ENCODE results near the gene DSCAML1.

The DSCAML1 gene

DNA sequence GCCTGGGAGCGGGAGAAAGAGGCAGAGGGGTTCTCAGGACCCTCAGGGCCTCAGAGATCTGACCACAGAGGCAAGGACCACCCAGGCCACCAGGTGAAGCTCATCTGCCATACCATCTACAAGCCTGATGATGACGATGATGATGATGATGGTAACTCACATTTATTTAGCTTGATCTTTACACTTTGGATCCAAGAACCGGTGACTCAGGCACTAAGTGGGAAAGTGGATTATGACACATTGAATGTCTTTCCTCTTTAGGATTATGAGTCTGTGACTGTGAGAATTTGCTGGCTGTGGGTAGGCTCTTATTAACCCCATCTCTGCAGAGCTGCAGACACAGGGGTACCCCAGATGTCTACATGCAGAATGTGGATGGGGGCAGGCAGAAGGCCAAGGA is 110.3 kb downstream of the DSCAML1 start:
- DNase-seq = no peak

DNA sequence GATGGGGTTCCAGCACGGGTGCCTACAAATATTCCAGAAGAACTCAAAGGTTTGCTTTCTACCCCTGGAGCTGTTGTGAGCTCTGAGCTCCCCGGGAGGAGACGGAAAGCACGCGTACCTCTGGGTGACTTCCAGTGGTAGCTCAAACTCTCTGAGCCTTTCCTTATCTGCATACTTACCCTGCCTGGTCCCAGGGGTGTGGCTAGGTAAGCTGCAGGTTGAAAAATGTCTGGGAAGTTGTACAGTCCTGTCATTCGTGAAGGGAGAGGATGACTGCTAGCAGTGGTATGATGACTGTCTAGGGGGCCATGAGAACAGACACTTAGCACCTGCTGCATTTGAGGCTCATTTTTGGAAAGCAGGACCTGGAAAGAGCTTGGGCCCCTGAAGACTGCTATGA is 111.5 kb downstream of the DSCAML1 start:
- no peak for DNase-seq

DNA sequence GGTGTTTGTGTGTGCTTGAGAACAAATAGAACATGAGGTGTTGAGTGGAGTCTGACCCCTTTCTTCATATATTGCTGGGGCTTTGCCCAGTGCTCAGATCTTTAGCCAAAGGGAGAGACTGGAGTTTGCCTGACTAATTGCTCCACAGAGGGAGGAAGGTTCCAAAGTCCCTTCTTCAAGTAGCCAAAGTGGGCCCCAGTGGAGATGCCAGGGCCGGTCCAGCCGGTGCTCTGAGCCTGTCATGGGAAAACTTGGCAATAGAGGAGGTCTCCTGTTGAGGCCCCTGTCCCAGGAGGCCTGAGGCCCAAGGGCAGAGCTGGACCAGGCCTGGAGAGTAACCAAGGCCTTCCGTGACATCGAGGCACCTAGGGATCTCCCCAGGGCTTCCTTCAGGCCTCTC is 112.3 kb downstream of the DSCAML1 start:
- DNase-seq = no peak

DNA sequence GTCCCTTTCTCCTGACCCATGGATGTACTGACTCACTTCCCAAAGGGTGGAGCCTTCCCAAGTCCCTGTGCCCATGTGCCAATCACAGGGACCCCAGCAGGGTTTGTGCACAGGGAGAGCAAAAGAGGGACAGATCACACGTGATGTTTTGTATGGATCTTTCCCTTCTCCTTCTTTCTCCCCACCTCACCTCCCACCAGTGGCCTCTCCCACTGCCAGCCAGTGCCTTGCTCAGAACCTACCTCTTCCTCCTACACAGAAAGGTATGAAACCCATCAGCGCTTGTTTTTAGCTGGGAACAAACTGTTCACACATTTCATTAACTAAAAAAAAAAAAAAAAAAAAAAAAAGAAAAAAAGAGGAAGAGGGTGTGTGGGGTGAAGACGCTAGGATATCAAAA is 112.9 kb downstream of the DSCAML1 start:
- DNase-seq = no peak

DNA sequence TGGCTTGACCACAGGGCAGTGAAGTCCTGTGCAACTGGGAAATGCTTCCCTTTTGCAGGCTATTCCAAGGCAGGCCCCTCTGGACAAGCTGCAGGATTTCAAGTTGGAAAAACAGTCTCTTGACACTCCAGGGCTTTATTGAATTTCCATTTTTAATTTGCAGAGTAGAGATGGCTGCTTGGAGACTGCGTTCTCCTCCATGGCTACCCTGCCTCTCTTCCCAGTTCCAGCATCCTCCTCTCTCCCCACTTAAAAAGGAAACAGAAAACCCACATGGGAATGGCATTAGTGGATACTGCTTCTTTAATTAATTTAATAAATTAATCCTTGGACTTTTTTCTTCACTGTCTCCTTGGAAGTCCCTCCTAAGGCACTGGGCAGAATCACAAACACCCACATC is 115.6 kb downstream of the DSCAML1 start:
- DNase-seq = no peak

DNA sequence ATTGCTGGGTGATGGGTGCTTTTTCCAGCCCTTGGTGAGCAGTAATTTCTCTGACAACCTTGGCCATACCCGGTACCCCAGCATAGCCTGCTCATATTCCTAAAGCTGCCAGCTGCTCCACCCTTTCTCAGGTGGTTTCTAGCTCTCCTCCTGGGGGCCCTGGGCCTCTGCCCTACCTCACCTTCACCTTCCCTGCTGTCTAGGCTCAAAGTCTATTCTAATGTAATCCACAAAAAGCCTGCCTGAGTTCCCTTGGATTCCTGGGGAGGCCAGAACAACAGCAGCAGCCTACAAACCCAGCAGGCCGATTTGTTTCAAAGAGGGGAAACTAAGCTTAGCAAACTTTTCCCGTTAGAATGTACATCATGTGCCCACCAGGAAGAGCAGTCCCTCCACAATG is 117.6 kb downstream of the DSCAML1 start:
- DNase-seq = no peak

DNA sequence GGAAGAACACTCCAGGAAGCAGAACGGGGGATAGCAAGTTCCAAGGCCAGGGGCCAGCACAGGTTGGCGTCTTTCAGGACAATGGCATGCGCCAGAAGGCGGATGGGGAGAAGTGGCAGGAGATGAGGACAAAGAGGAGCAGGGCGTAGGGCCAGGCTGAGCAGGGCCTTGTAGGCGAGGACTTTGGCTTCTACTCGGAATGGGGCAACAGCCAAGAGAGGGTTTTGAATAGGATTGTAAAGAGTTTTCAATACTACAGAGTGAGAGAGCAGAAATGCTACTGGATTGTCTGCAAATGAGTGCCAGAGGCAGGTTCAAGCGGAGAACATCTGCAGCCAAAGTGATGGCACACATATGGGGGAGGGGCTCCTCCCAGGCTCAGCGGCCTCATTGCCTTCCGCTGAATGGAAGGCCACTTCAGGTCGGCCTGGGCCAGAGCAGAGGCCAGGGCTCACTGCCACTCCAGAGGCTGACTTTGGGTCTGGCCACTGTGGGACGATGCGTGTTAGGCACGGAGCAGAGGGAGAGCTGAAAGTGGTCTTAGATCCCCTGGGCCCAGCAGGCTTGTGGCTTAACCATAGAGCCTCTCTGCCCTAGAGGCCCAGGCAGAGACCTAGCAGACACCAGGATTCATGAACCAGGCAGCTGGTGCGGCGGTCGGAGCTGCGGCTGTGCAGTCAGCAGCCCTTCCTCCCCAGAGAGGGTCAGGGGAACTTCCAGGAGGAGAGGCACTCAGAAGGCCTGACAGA is 118.2 kb downstream of the DSCAML1 start:
- DNase-seq = no peak

DNA sequence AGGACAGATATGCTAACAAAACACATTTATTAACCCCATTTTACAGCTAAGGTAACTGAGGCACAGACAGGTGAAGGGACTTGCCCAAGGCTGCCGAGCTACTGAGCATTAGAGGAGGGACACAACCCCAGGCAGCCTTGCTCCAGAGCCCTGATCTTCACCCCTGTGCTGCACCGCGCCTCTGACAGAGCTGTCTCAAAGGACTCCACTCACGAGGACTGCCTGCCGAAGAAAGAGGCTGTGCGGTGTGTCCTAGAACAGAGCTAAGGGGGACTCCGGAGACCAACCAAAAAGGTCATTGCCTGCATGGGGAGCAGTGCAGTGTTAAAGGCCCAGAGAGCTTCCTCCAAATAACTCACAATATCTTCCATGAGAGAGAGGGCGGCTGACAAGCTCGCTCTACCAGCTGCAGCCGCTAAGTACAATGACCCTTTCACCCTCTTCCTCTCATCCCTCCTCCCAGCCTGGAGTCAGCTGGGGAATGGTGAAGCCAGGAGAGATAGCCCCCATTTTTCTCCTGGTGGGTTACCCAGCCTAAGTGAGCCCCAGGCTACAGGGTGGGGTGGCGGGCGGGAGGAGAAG is 119.2 kb downstream of the DSCAML1 start:
- no peak for DNase-seq

DNA sequence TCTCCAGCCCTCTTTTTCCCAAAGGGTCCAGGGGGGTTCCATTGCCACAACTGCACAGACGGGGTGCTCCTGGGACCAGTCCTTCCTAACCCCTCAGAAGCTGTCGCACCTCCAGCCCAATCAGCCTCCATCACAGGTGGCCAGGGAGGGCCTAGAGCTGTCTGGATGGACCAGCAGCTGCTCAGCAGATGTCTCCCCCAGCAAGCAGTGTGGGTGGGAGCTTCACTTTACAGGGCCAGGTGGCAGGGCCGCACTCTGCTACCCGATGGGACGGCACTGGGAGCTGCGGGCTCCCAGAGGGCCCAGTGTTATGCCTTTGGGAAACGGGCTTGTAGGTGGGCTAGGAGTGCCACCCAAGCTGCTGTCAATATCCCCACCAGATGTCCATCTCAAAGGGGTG is 120.5 kb downstream of the DSCAML1 start:
- DNase-seq = no peak

DNA sequence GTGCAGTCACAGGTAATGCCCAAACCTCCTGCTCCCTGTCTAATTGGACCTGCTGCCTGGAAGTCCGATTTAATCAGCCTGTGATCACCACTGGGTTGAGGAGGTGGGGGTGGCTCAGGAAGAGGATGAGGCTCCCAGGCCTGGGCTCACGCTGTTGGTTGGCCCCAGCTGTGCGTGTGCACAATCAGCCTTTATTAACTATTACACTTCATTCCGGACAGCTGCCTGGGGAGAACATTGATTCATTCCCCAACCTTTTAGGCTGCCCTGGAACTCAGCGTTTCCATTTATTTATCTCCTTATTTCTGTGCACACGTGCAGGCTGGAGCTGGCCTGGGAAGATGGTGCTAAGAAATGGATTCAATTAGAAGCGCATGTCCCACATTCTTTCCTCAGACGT is 123.4 kb downstream of the DSCAML1 start:
- DNase-seq = no peak

DNA sequence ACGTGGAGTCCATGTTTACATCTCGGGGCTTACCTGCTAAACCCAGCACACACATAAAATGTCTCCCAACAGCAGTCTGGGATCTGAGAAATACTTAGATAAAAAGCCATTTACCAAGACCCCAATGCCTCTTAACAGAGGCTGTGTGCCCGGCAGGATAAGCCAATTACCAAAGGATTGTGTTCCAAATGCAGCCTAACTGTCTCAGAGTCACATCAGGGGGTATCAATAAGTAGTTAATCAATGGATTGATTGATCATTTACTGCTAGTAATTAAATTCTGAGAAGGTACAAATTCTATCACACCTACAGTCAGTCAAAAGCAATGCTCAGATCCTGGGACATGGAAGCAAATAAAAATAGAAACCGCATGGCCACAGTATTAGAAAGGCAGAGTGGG is 125.6 kb downstream of the DSCAML1 start:
- DNase-seq = no peak

DNA sequence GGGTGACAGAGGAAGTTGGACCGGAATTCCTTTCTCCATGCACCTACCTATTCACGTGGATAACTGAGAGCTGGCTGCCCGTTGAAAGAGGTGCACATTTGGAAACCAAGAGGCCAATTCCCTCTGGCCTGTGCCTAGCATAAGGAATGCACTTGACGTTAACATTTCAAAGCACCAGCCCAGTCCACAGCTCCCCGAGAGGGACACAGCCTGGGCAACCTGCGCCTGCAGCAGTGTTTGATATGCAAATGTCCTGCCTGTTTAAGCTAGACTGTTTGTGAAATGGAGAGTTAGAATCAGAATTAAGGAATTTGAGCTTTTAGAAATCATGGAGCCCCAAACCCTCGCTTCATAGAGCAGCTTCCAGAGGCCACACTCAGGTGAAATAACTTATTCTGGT is 126.1 kb downstream of the DSCAML1 start:
- DNase-seq = no peak

DNA sequence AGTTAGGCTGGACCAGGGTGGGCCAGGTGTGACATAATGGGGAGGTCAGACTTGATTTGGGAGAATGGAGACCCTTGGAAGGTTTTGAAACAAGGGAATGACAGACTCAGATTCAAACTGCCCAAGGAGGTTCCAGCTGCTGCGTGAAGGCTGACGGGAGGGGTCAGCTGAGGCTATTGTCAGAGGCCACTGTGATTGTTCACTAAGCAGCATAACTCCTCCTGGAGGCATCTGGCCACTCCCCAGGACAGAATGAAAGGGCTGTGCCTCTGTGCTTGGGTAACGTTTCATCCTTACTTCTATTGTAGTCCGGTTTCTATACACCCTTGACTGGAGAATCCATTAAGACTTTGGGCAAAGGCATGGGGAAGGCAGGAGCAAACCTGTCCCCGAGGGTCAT is 126.6 kb downstream of the DSCAML1 start:
- no peak for DNase-seq

DNA sequence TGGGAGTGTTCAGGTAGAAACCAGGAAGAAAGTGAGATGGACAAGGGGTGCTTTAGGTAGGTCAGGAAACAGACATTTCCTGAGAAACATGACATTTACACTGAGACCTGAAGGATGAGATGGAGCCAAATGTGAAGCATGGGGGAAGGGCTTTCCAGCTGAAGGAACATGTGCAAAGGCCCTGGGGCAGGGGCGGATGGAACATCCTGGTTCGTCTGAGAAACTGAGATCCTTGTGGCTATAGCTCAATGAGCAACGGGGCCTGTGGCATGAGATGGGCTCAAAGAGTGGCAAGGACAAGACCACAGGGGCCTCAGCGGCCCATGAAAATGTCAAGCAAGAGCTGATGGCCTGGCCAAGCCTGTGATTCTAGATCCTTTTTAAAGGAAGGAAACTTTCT is 127.4 kb downstream of the DSCAML1 start:
- no peak for DNase-seq

DNA sequence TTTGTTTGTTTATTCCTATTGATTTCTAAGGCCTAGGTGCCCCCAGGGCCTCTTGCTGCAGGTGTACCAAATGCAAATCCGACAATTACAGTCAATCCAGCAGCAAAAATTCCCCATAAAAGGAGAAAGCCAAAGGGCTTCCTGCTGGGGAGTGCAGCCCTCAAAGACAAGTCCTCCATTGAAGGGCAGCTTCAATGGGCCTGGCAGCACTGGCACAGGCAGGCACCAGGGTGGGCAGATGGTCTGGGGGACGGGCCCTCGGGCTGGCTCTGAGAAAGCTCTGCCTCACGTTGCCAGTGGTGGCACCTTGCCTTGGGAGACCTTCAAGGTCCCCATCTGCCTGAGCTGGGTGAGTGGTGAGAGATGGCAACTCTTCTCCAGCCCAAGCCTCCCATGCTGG is 128.0 kb downstream of the DSCAML1 start:
- no peak for DNase-seq

DNA sequence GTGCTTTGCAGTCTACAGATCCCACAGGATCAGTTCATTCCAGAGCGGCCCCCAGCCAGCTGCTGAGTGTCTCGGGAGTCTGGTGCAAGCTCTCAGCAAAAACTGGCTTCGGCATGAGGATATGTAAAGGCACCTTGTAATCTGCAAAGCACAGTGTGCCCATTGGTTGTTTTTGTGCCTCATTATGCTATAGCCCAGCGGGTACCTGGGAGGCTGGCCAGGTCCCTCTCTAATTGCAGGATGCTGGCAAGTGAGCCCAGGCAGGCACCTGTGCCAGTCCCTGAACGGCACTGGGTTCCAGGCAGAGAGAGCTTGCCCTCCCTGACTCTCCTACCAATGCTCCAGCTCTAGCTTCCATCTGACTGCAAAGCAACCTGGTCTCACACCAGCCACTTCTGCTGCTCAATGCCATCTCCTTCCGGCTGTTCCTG is 128.7 kb downstream of the DSCAML1 start:
- DNase-seq = no peak

DNA sequence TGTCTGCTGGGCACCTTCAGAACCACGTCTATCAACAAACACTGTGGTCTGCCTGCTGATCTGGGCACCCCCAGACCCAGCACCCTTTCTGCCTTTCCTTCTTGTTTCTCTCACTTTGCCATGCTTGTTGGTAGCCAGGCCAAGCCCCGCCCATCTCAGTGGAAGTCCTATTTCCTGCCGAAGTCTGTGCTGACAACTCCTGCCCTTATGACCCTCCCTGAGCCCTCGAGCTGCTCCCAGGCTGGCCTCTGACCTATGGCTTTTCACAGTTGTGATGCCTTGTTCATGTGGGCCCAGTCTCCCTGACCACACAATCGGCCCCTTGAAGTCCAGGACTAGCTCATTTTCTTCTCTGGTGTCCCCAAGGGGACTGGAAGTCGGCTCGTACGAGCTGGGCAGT is 132.1 kb downstream of the DSCAML1 start:
- DNase-seq = no peak

DNA sequence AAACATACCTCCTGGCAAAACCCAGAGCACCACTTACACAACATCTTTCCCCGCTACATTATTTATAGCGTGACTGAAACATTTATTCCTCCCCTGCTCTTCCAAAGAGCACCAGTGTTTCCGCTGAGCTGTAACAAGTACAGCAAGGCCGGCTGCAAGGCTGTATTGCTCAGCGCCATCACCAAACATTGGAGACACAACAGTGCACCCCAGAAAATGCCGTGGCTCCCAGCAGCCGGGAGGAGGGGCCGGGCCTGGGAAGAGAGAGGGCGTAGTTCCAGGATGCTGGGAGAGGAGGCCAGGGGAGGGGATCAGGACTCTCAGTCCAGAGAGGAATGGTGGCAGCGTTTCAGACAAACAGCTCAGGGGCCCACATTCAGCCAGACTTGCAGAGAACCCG is 133.2 kb downstream of the DSCAML1 start:
- no peak for DNase-seq

DNA sequence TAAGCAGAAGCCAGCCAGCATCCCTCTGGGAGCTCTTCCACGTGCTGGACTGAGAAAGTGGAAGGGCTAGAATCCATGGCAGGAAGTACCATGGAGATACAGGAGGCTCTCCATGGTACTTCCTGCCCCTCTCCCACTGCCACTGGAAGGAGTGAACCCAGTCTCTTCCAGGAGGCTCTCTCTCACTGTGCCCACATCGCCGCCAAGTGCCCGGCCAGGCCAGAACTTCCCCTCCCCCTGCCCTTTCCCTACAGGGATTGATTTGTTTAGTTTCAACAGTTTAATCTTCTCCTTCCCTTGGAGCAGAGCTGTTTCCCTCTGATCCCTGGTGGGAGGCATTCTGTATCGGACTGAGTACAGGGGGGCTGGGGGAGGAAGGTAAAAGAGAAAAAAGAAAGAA is 133.6 kb downstream of the DSCAML1 start:
- no peak for DNase-seq

DNA sequence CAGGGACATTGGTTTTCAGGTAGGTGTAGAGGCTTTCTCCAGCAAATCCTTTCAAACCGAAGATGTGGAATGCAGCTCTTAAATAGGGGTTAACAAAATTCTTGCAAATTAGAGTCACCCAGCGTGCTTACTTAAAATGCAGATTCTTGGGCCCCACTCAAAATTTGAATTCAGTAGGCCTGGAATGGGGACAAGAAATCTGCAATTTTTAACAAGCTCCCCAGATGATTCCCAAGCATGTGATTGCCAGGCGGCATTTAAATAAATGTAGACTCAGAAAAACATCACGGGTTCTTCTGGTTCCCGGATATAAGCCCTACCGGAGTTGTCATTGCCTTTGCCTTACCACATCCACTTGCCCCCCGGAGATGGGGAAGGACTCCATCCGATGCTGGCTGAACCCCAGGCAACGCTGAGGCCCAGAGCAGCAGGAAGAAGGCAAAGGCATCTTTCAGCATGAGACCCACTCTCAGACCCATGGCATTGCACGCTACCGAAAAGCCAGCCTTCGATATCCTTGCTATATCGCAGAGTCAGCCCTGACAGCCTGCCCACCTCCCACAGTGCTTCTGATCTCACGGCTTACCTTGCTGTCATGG is 134.2 kb downstream of the DSCAML1 start:
- DNase-seq = no peak

DNA sequence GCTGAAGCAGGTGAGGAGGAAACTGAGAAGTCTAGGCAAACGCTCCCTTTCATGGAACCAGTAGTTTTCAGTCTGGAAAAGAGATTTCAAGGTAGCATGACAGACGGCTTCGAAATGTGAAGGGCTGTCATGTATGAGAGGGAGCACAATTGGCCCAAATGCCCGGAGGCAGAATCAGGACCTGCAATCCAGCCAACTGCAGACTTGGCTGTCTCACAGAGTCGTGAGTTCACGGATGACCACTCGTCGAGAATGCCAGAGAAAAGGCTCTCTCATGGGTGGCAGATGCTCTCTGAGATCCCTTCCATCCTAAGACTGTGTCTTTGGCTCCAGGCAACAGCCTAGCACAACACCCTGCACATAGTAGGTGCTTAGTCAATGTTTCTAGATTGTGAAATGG is 134.8 kb downstream of the DSCAML1 start:
- DNase-seq = no peak

DNA sequence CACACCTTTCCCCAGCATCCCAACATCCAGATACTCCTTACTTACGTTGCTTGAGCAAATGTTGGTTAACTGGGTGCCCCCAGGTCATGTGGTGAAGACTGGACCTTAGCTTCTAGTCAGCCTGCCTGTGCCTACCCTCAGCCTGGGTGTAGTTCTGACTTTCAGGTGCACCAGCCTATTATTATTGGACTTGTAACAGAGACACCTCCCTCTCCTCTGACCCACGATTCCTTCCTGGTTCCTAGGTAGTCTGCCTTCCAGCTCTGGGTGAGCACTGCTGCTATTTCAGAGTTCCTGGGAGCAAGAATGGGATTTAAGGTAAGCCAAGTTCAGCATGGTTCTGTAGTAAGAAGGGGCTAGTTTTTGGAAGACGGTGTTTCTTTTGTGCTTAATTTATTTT is 138.2 kb downstream of the DSCAML1 start:
- DNase-seq = no peak

DNA sequence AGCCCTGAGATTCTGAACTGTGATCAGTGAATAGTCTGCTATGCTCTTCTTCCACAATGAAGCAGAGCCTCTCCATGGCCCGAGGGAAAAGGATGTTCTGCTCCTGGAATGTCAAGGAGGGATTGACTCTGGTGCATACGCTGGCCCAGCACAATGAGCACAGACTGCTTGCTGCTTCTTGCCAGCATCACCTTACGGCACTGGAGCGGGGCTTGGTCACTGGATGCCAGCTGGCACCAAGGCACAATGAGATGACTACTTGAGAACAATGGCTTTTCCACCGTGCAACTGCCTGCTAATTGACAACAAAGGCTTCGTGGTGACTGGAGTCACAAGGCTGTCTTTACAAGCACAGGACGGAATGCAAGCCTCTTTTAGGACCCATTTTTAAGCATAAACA is 139.2 kb downstream of the DSCAML1 start:
- no peak for DNase-seq

Measured in T-helper 9 cell (primary cell).